GM12874 (cell line): ENCODE results near the gene TEC.

ENCODE experiments used
- TF ChIP-seq, protein P1 (sequence below): IDR thresholded peaks from 2 replicates; pipeline ENCODE4 v1.5.1; 2011; ENCODE audit warnings: low read depth, mild to moderate bottlenecking, control low read depth, low read length, moderate library complexity; ENCODE audit not compliant: insufficient read depth

Gene TEC

DNA sequence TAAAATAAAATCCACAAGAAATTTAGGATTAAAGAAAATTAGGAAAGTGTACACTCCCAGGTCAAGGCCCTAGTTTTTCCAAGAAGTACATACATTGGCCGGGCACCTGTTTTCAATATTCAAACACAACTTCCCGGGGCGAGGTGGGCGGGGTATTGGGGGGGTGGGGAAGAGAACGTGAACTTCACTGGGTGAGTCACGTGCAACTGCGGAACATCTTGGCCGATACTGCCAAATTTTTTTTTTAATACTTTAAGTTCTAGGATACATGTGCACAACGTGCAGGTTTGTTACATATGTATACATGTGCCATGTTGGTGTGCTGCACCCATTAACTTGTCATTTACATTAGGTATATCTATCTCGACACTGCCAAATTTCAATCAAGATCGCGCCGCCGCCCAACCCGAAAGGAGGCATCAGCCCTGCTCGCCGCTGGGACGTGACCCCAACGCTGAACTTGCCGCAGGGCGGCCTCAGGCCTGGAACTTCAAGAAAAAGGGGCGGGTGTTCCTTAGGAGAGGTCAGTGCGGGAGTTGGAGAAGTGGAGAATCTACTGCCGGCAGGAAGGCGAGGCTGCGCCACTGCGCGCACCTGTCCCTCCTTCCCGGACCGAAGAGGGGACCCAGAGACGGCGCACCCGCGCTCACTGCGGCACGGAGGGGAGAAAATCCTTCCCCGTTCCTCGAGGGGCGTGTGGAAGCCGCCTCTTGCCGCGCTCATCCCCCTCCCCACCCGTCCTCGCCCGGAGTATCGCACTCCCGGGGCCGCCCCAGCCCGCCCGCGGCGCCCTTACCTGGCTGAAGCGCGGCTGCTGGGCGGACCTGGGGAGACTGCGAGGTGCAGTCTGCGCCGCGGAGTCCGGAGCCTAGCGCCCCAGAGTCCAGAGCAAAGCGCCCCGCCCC lies at the start of gene TEC:
Gene TEC (minus strand): TSS at position 883 of the 905 bp plus-strand sequence. CDS start 41,224 bp downstream, outside the sequence.
- TF ChIP-seq, protein P1, sequence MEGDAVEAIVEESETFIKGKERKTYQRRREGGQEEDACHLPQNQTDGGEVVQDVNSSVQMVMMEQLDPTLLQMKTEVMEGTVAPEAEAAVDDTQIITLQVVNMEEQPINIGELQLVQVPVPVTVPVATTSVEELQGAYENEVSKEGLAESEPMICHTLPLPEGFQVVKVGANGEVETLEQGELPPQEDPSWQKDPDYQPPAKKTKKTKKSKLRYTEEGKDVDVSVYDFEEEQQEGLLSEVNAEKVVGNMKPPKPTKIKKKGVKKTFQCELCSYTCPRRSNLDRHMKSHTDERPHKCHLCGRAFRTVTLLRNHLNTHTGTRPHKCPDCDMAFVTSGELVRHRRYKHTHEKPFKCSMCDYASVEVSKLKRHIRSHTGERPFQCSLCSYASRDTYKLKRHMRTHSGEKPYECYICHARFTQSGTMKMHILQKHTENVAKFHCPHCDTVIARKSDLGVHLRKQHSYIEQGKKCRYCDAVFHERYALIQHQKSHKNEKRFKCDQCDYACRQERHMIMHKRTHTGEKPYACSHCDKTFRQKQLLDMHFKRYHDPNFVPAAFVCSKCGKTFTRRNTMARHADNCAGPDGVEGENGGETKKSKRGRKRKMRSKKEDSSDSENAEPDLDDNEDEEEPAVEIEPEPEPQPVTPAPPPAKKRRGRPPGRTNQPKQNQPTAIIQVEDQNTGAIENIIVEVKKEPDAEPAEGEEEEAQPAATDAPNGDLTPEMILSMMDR, result no peak

DNA sequence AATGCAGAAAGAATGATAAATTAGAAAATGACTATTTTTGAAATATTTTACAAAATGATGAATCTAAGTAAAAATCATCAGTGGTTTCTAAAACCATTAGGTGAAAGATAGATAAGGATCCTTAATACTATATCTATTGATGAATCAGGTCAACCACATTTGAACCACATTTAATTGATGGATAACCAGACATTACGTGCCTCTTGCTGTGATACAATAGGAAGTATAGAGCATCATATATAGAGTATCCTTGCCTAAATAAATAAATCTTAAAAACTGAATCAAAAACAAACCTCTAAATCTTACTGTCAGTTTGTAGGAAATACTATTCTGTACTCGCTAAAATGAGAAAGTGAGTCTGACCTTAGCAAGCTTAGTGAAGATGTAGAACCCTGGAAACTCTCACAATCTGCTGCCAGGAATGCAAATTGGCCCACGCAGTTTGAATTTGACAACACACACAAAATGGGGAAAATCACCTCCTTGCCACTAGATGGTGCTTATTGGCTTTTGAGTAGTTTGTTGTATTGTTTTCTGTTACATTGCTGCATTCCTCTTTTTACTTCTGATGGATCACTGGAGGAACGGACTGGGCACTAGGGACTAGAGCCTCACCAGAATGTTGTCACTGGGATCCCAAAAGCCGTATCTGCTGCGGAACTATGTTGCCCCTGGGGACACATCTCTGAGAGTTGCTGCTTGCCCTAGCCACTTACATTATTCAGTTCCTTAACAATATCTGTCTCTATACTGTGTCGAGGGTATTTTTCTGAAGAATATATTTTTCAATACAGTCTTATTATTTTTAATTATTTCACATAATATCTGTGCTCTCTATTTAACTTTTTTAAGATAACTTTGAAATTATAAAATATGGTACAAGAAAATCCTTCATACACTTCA lies 46.3 kb upstream of the TEC start:
- TF ChIP-seq, protein P1, result peak; percentile 68

DNA sequence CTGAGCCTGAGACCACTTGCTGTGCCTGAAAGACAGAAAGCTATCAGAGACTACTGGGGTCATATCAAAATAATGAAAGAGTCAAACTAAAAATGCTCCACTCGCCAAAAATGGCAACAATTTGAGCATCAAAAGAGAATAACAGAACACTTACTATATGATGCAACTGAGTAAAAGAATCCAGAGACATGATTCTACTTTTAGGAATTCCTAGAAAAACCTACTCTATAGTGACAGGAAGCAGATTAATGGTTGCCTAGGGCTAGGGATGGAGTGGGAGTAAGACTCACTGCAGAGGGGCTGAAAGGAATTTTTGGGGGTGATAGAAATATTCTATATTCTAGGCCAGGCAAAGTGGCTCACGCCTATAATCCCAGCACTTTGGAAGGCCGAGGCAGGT lies 42.3 kb upstream of the TEC start:
- TF ChIP-seq, protein P1, result no peak

DNA sequence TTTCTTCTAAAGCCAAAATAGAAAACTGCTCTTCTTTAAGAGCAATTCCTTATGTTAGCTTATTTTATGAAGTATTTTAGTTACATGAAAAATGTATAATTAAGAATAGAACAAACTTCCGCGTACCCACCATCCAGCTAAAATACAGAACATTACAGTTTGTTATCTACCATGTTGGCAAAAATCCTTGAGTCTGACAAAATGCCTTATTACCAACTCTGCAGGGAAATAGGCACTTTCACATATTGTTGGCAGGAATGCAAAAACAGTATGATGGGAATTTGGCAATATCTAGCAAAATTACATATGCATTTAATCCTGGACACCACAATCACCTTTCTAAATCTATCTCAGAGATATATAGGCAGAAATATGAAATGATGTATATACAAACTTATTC lies 39.3 kb upstream of the TEC start:
- TF ChIP-seq, protein P1, result no peak

DNA sequence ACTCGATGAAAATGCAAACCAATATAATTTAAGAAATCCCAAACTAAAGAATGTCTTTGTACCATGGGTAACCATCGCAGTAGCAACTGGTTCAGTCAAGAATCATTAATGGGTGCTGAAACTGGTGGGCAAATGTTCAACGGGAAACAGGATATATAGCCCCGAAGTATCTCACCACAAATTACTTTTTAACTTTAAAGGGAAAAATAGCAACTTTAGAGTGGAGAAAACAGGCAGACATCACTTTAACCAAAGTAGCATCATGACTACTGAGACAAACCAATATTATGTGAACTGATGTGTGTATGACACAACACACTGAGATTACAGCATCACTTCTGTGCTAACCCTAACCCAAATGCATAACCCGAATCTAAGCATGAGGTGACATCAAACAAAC lies 37.9 kb upstream of the TEC start:
- TF ChIP-seq, protein P1, result no peak

DNA sequence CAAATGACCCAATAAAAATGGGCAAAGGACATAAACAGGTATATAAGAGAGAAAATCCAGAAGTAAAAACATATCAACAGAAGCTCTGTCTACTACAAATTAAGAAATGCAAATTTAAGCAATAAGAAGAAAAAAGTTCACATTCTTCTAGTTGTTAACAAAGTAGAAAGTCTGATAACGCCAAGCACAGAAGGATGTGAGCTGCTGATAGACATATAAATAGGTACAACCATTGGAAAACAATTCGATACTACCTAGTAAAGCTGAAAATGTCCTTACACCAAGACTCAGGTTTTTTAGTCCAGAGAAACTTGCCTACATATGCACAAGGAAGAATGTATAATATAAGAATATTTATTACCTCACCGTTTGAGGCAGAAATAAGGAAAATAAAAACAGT lies 35.9 kb upstream of the TEC start:
- TF ChIP-seq, protein P1, result no peak

DNA sequence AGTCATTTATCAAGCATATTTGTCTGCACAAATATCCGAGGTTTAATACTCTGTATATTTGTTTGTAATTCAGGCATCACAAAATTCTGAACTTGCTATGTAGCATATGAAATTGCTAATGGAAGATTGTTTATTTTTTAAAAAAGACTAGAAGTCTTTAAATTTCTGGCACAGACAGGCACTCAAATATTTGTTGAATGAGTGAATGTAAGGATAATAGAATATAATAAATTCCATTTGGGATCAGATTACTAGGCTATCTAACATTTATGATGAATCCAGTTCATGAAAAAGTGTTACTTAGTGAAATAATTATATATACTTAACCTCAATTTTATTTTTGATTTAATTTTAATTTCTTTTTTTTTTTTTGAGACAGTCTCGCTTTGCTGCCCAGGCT lies 30.4 kb upstream of the TEC start:
- TF ChIP-seq, protein P1, result no peak
